Measurements from ENCODE around the gene RAB6B.

DNA sequence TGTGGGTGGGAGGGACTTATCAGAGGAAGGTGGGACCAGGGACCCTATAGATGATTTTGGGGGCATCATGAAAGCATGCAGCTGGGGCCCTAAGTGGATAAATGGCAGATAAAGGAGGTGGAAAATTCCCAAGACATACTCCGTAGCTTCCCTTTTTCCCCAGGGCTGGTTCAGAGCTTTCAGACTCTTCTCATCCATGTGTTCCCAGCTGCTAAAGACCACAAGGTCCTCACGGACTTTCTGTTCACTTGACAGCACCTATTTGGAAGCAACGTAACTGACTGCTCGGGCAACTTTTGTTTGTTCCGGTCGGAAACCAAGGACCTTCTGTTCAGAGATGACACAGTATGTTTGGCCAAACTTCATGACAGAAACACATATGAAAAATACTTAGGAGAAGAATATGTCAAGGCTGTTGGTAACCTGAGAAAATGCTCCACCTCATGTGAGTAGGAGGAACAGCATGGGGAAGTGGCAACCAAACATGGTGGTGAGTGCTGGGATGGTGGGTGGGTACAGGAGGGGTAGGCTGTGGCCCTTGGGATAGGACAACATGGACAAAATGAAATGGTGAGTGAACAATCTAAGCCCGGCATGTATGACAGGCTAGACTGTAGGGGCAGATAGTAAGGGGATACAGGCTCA is 118.8 kb downstream of the RAB6B start:
- TF ChIP-seq, protein P1, sequence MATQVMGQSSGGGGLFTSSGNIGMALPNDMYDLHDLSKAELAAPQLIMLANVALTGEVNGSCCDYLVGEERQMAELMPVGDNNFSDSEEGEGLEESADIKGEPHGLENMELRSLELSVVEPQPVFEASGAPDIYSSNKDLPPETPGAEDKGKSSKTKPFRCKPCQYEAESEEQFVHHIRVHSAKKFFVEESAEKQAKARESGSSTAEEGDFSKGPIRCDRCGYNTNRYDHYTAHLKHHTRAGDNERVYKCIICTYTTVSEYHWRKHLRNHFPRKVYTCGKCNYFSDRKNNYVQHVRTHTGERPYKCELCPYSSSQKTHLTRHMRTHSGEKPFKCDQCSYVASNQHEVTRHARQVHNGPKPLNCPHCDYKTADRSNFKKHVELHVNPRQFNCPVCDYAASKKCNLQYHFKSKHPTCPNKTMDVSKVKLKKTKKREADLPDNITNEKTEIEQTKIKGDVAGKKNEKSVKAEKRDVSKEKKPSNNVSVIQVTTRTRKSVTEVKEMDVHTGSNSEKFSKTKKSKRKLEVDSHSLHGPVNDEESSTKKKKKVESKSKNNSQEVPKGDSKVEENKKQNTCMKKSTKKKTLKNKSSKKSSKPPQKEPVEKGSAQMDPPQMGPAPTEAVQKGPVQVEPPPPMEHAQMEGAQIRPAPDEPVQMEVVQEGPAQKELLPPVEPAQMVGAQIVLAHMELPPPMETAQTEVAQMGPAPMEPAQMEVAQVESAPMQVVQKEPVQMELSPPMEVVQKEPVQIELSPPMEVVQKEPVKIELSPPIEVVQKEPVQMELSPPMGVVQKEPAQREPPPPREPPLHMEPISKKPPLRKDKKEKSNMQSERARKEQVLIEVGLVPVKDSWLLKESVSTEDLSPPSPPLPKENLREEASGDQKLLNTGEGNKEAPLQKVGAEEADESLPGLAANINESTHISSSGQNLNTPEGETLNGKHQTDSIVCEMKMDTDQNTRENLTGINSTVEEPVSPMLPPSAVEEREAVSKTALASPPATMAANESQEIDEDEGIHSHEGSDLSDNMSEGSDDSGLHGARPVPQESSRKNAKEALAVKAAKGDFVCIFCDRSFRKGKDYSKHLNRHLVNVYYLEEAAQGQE (IDR thresholded peaks at IDR 0.05; ENCODE audit: insufficient replicate concordance, low read depth), result no peak
- TF ChIP-seq, protein P2, sequence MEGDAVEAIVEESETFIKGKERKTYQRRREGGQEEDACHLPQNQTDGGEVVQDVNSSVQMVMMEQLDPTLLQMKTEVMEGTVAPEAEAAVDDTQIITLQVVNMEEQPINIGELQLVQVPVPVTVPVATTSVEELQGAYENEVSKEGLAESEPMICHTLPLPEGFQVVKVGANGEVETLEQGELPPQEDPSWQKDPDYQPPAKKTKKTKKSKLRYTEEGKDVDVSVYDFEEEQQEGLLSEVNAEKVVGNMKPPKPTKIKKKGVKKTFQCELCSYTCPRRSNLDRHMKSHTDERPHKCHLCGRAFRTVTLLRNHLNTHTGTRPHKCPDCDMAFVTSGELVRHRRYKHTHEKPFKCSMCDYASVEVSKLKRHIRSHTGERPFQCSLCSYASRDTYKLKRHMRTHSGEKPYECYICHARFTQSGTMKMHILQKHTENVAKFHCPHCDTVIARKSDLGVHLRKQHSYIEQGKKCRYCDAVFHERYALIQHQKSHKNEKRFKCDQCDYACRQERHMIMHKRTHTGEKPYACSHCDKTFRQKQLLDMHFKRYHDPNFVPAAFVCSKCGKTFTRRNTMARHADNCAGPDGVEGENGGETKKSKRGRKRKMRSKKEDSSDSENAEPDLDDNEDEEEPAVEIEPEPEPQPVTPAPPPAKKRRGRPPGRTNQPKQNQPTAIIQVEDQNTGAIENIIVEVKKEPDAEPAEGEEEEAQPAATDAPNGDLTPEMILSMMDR (IDR thresholded peaks at IDR 0.05; ENCODE audit: insufficient read depth, low read length), result no peak

All from HL-60 (cell line).